Esophagus mucosa (tissue), 1 donor: ENCODE data around the gene FBXL13. TPM values are rescaled to one million over a fixed set of nuclear protein-coding genes. Genes with fewer than 3 reads are reported as not detected.

Source experiments
- ATAC-seq: fragments of 200-7000 bp; cut with Tn5 transposase; one replicate; pipeline ENCODE4 v1.9.1; 2020
- total RNA-seq: library from RNA; stranded (reverse); gene quantifications from one replicate; pipeline ENCODE4 v1.2.4, GENCODE V29; 2023
- donor health status: DM: yes; HTN: yes; CAD: no.

The FBXL13 gene
- total RNA-seq, 1 donor from 2014 or later, result 0.36 TPM

GRCh38 chr7:102890971-102891692 lies 183.5 kb downstream of the FBXL13 start:
- no peak for ATAC-seq

- no peak for ATAC-seq
Measured at GRCh38 chr7:102890292-102890970, 184.2 kb downstream of the FBXL13 start.

- no peak for ATAC-seq
Measured at GRCh38 chr7:102889851-102890250, 184.7 kb downstream of the FBXL13 start.

GRCh38 chr7:102888561-102889233 lies 185.9 kb downstream of the FBXL13 start:
- no peak for ATAC-seq

DNA sequence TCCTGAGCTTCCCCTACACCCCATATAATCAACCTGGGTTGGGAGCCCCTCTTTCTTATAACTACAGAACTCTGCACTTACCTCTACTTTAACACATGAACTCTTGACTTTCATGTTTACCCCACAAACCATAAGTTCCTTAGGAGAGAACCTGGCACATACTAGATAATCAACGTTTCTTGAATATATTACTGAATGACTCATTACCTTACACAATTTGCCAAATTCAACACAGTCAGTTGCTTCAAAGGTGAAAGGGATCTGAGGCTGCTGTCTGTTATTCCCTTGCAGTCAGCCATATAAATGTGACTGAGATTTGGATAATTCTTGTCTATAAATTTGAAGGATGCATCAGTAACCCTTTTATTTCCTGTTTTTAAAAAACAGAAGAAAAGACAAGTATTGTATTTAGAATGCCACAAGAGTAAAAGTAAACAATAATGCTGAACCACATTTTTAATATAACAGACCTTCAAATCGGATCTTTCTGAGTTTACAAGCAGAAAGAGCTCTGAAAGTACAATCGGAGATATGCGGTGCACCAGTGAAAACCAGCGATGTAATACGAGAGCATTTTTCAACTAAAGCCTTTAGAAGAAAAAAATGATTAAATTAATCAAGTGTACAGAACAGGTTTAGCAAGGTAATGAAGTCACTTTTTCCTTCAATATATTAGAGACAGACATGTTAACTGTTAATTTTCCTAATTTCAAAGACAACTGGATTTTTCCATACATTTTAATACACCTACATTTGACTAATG lies 191.3 kb downstream of the FBXL13 start:
- ATAC-seq, result peak; percentile 93

DNA sequence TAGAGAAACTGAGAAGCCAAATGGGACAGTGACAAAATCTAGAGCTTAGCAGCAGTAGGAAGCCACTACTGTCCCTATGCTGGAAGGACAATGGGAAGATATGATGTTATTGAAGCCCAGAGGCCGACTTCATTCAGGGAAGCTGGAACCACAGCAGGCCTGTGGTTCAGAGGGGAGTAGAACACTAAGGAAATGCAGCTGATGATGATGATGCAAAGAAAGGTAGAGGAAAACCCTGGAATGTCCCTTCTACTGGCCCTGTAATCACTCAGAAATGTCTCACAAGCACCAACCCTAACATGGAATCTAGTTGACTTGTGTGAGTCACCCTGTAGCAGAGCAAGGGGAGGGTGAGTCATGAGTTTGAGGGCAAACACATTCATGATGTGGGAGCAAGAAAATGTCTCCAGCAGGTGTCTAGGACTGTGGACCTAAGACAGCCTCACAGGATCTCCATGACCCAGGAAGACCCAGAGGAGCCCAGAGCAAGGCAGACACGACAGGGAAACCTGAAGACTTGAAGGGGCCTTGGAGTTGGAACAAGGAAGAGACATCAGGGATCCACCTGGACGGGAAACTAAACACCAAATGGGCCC lies 198.8 kb downstream of the FBXL13 start:
- ATAC-seq, result peak; percentile 100

DNA sequence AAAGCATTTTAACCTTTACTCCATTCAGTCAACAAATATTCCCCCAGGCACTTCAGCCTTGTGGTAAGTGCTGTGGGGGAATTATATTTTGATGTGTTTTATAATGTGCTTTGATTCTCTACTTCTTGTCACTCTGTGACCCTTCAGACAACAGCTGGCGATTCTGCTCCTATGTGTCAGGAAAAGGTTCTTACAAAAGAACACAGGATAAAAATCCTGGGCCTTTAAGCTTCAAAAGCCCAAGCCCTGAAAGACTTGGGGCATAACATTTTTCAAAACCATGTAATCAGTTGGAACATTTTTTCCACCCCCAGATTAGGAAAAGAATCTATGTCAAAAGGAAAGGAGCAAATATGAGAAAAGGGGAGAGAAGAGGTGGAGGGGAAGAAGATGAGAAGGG lies 199.6 kb downstream of the FBXL13 start:
- no peak for ATAC-seq

DNA sequence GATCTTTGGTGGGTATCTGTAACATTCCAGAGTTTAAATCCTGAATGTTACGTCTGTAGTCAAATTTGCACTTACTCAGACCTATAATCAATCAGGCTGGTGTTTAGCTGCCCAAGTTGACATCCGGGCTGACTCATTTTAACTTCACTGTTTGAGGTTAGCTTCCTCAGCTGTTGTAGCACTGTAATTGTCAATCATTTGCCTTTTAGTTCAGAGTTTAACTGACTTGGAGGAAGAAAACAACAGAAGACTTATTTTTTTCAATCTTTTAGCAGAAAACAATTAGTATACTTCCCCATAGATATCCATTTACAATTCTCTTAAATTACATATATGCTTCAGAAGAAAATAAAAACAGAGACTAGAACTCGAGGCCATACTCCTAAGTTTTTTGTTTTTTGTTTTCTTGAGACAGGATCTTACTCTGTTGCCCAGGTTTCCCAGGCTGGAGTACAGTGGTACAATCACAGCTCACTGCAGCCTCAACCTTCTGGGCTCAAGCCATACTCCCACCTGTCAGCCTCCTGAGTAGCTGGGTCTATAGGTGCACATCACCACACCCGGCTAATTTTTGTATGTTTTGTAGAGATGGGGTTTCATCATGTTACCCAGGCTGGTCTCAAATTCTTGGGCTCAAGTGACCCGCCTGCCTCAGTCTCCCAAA lies 200.3 kb downstream of the FBXL13 start:
- peak; percentile 57 for ATAC-seq

DNA sequence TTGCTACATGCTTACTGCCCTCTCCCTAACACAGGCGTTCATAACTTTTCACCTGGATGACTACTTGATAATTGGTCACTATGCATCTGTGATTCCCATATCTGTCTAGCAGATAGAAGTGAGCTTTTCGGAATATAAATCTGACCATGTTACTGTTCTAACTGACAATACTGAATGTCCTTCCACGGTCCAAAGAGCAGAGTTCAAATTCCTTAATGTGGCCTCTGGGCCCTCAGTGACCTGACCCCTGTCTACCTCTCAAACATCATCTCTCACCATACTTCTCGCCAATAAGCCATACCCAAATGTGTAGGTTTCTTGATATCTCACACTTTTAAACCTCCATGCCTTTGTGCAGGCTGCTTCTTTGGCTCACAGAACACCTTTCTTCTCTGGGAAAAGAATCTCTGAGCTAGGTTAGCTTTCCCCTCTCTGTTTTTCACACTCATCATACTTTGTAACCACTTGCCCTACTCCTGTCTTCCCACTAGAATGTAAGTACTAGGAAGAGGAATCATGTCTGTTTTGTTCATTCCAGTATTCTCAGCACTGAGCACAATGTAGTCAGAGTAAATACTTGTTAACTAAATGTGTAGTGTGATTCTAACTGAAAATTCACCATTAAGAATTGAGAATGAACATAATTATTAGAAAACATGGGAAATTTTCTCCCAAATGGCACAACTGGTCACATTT lies 201.0 kb downstream of the FBXL13 start:
- no peak for ATAC-seq

DNA sequence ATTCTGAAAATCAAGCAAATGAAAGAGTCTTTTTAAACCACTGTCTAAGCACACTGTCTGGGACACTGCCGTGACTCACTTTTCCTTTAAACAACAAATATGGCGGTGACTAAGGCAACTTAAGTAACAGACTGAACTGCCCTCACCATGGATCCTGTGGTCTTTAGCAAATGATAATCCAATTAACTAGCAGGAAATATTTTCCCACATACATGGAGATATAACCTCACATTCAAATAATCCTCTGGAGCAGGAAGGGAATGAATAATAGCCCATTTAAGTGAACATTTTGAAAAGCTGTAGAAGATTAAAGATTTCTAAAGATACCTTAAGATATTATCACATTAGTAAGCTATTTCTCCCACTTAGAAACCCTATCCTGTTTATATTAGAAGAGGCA lies 202.1 kb downstream of the FBXL13 start:
- ATAC-seq, result no peak

- no peak for ATAC-seq
Measured at GRCh38 chr7:102869195-102869594, 205.4 kb downstream of the FBXL13 start.

DNA sequence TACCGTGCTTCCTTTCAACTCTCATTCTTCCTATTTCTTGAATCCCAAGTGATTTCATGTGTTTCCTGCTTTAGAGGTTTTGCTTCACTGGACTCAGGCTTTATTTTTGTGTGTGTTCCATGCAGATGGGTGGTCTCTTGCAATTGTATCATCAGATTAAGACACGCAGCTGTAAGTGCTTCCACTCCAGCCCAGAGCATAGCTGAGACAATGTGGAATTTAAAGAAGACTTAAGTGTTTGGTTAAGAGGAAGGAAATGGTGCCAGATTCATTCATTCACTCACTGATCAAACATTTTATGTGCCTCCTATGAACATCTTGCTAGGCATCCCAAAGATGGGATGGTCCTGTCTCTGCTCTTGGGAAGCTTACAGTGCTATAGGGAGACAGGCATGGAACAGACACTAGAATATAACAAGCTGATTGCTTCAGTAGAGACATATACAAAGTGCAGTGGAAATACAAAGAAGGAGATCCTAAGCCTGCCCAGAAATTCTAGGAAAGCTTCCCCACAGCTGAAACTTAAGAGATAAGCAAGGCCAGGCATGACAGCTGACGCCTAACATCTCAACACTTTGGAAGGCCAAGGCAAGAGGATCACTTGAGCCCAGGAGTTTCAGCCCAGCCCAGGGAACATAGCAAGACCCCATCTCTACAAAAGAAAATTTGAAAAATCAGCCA lies 207.9 kb downstream of the FBXL13 start:
- ATAC-seq, result no peak

GRCh38 chr7:102864958-102865357 lies 209.6 kb downstream of the FBXL13 start:
- ATAC-seq, result no peak

GRCh38 chr7:102860351-102860811 lies 214.2 kb downstream of the FBXL13 start:
- ATAC-seq, result no peak

DNA sequence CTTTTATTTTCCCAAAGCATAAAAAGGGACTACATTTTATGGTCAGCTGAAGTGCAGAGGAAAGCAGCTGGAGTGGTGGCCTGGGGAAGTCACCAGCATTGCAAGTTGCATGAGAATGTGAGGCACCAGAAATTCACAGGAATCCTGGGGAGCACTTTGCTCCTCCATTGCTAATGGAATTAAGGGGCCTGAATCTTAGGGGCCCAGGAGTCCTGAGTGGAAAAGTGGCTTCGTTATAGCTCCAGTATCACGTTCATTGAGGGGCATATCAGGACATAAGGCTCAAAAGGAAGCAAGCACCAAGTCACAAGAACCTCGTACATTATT lies 214.8 kb downstream of the FBXL13 start:
- no peak for ATAC-seq

GRCh38 chr7:102859084-102859798 lies 215.4 kb downstream of the FBXL13 start:
- ATAC-seq, result no peak

- ATAC-seq, result no peak
Measured at GRCh38 chr7:102856036-102856435, 218.6 kb downstream of the FBXL13 start.

DNA sequence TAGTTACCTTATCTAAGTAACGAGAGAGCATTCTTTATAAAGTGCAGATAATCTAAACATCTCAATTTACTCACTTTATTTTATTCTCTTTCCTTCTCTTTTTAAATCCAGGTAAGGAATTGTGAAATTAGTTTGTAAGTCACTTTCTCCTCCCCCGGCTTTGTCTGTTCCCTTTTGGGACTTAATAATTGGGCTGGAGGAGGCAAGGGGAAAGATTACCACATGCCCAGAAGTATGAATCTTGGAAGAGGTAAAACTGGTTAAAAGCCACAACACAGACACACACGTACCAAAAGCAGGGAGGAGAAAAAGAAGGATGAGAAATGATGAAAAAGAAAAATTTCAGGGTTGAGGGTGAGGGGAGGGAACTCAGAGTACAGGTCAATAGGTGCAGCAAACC lies 225.1 kb downstream of the FBXL13 start:
- ATAC-seq, result no peak

DNA sequence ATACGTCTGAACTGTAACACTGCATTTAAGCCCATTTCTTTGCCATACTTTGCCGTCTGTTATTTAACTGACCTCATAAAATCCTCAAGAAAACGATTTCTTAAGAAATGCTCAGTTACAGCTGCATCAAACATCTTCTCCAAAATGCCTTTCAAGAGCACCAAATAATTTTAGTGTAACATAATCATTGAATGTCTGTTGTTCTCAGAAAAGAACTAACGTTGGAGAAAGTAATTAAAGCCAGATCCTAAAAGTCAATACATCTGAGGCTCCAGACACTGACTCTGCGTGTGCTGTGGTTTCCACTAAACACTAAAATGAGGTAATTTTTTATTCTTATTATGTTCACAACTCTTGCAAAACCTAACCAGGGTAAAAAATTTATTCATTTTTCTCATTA lies 225.5 kb downstream of the FBXL13 start:
- ATAC-seq, result no peak

- ATAC-seq, result no peak
Measured at GRCh38 chr7:102845346-102845745, 229.2 kb downstream of the FBXL13 start.
